Activated CD8-positive, alpha-beta memory T cell treated with anti-CD3 and anti-CD28 coated beads for 36 hours (primary cell): ENCODE data around the gene CYP4Z1. TPM values are rescaled to one million over a fixed set of nuclear protein-coding genes. Genes with fewer than 3 reads are reported as not detected.
"Not testable (repeated sequence)": the region's sequence is repeated elsewhere in the genome, so short reads cannot be mapped to it uniquely, and the experiment has no call there.

Experiments
- CTCF ChIA-PET: fragments of 350-600 bp; sonication (Branson Sonifier 250); formaldehyde crosslinking; loops from one replicate; lab custom pipeline; 2021; ENCODE audit warnings: antibody characterized with exemption; lab: Charles Lee
- POLR2A ChIA-PET: fragments of 350-600 bp; sonication (Branson Sonifier 250); formaldehyde crosslinking; loops from one replicate; lab custom pipeline; 2021; ENCODE audit warnings: antibody characterized with exemption; lab: Charles Lee
- total RNA-seq, 2 experiments: library from RNA; stranded (reverse); gene quantifications; one replicate each; pipeline ENCODE4 v1.2.3, GENCODE V29; 2021

Gene CYP4Z1
- total RNA-seq, 2 experiments from 2014 or later, result not detected

DNA sequence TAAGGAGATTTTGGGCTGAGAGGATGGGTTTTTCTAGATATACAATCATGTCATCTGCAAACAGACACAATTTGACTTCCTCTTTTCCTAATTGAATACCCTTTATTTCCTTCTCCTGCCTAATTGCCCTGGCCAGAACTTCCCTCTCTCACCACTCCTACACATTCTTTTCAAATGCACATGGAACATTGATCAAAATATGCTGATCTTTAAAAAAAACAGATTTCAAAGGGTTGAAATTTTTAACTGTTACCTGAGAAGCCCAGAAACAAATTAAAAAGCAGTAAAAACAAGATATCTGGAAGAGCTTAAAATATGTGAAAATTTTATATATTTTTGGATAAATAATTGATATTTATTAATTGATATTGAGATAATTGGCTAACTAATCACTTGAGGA lies 57.8 kb downstream of the CYP4Z1 start:
- POLR2A ChIA-PET, result not testable (repeated sequence)

GRCh38 chr1:47126997-47127396 lies 60.0 kb downstream of the CYP4Z1 start:
- POLR2A ChIA-PET, CTCF ChIA-PET: not testable (repeated sequence)

More for the DNA sequence above, 57.8 kb downstream of the CYP4Z1 start:
- CTCF ChIA-PET, result not testable (repeated sequence)

DNA sequence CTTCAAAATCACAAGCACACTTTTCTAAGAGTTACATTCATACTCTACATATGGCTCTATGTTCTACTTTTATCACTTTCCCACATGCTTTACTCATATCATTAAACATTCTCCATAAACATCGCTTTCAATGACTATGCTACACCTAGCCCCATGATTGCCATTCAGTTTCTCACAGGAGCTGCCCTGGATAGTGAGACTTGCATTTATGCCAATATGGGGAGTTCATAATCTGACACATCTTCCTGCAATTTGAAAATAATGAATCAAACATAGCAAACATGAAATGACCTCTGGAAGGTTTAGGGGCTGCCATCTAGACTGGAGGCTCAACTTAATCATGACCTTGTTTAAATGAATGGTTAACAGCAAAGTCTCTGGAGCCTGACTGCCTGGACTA lies 61.2 kb downstream of the CYP4Z1 start:
- POLR2A ChIA-PET, result no interaction called here
- CTCF ChIA-PET, result no interaction called here

- CTCF ChIA-PET, POLR2A ChIA-PET: not testable (repeated sequence)
These were observed 61.8 kb downstream of the CYP4Z1 start for GRCh38 chr1:47128854-47129253.

DNA sequence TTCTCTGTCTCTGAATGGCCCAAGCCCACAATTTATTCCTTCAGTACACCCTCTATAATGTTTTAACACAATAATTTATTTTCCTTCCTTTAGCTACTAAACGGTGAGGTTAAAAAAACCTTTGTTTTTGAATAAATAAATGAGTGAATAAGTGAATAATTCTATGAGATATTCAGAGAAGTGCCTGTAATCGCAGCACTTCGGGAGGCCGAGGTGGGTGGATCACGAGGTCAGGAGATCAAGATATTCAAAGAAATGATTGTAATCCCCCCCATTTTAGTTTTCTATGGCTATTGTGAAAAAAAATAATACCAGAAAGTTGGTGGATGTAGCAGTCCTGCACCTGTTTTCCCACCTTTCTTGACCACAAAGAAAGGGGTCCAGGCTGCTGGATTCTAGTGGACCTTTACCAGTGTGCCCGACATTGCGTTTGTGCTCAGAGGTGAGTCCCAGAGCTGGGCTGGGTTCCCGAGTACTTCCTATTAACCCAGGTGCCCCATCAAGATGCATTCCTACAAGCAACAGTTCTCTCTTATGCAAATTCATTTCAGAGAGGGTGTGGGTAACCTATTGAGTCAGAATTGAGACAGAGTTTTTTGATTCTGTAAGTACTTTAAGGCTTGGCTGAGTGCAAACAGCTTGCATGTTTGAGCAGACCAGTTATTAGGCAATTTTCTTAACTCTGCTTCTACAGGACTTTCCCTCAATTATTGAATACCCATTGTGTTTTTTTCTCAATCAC lies 62.6 kb downstream of the CYP4Z1 start:
- CTCF ChIA-PET, POLR2A ChIA-PET: not testable (repeated sequence)

- CTCF ChIA-PET, result not testable (repeated sequence)
These were observed 65.6 kb downstream of the CYP4Z1 start for GRCh38 chr1:47132665-47133064.

GRCh38 chr1:47137198-47137597 lies 70.2 kb downstream of the CYP4Z1 start, which contains the start of gene CYP4A22:
CYP4A22 (plus strand) TSS chr1:47137441; CDS start chr1:47137486, 45 bp downstream.
- ChIA-PET CTCF (no interaction called here), POLR2A (no interaction called here)

More at GRCh38 chr1:47132665-47133064, 65.6 kb downstream of the CYP4Z1 start:
- POLR2A ChIA-PET, result not testable (repeated sequence)

GRCh38 chr1:47137925-47138615 lies 71.0 kb downstream of the CYP4Z1 start:
- ChIA-PET POLR2A (no interaction called here), CTCF (no interaction called here)

- CTCF ChIA-PET, POLR2A ChIA-PET: not testable (repeated sequence)
These were observed 73.3 kb downstream of the CYP4Z1 start for GRCh38 chr1:47140358-47140757.

- CTCF ChIA-PET, POLR2A ChIA-PET: not testable (repeated sequence)
These were observed 76.6 kb downstream of the CYP4Z1 start for GRCh38 chr1:47143654-47144053.

DNA sequence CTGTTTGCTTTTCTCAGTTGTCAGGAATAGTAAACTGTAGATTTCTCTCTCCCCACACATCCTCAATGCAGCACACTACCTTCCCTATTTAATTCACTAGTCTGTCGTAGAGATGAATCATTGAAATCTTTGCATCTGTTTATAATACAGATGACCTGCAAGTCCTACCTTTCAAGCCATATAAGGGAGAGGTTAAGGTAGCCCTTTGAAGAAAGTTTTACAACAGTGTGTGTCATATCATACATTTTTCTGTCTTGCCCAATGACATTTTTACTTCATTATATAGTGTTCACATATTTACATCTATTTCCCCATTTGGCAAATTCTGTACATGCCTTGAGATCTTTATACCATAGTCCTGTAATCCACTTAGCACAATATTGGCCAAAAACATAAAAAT lies 79.5 kb downstream of the CYP4Z1 start:
- CTCF ChIA-PET, POLR2A ChIA-PET: not testable (repeated sequence)

DNA sequence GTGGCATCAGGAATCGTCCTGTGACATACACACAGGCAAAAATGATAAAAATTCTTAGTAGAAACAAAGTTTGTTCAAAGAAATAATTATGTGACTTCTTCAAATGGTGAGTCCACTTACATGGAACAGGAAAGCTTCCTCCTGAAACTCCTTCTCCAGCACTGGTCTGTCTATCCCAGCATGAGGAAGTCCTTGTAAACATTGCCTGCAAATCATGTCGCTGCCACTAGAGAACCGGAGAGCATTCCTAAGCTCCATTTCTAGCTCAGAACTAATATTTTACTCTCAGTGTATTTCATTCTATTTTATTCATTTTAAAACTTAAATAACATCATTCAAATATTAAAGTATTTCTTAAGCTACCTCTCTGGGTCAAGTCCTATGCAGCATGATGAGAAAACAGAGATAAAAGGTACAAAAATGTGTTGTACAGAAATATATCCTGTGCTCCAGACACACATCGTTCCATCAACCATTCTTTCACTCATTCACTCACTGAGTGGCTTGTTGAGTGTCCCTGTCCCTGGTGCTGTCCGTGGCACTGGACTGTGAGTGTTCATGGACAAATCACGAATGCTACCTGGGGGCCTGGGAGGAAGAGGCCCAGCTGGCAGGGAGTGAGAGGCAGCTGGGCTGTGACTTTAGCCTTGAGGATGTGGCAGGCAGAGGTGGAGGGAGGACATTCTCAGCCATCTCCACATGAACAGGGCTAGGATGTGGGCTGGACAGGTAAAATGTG lies 80.2 kb downstream of the CYP4Z1 start:
- CTCF ChIA-PET, result no interaction called here
- POLR2A ChIA-PET, result no interaction called here

GRCh38 chr1:47149162-47149561 lies 82.1 kb downstream of the CYP4Z1 start:
- POLR2A ChIA-PET, CTCF ChIA-PET: not testable (repeated sequence)

DNA sequence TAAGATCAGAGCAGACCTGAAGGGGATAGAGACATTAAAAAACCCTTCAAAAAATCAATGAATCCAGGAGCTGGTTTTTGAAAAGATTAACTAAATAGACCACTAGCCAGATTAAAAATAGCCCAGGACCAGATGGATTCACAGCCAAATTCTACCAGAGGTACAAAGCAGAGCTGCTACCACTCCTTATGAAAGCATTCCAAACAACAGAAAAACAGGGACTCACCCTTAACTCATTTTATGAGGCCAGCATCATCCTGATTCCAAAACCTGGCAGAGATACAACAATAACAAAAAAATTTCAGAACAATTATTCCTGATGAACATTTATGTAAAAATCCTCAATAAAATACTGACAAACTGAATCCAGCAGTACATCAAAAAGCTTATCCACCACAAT lies 89.4 kb downstream of the CYP4Z1 start:
- POLR2A ChIA-PET, CTCF ChIA-PET: not testable (repeated sequence)

GRCh38 chr1:47157957-47158356 lies 90.9 kb downstream of the CYP4Z1 start:
- CTCF ChIA-PET, POLR2A ChIA-PET: not testable (repeated sequence)

DNA sequence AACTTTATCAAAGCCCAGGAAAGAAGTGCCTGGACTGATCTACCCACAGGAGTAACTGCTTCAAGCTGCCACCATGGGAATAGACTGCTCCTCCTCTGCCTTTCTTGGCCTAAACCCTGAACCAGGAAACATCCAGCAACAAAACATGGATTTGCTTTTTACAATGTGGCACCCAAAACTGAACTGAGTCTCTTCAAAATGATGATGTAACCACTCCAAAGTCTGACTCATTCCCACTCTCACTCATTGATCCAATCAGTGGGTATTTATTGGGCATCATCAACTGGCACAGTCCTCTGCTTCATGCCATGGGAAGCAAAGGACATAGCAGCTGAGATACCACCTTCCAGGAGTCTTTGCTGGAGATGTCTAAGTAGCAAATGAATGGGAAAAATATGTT lies 93.7 kb downstream of the CYP4Z1 start:
- ChIA-PET POLR2A (no interaction called here), CTCF (no interaction called here)

DNA sequence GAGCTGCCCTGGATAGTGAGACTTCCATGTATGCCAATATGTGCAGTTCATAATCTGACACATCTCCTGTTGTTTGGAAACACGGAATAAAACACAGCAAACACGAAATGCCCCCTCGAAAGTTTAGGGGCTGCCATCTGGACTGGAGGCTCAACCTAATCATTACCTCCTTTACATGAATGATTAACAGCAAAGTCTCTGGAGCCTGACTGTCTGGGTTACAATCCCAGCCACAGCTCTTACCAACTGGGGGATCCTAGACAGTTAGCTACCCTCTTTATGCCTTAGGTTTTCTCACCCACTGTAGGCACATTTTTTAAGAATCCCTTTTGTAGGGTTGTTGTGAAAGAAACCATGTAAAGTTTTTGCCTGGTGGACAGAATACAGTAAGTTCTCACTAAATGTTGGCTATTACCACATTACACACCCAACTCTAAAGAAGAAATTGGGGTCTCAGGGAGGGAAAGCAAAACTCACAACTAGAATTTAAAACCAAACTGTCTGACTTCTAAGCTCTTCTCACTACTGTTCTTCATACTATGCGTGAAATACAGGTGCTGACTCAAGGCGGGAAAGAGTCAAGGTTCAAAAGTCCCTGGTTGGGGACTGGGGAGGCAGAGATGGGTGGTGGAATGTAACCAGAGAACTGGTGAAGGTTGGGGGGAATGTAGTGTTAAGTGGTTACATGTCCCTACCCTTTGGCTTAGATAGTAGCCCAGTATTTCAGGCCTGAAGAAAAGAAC lies 94.4 kb downstream of the CYP4Z1 start:
- ChIA-PET POLR2A (no interaction called here), CTCF (interaction anchor here (1.0 kb wide), 2 partner anchors 13 to 18 kb away, joined by 3 read pairs; no protein-coding TSS in a partner anchor)

- ChIA-PET POLR2A (no interaction called here), CTCF (no interaction called here)
These were observed 97.5 kb downstream of the CYP4Z1 start for GRCh38 chr1:47164552-47164951.
